ENCODE measurements around the gene BPIFB1.

GRCh38 chr20:33317424-33318095 is 34.5 kb downstream of the BPIFB1 start:
- no peak for TF ChIP-seq POLR2AphosphoS5 (IDR thresholded peaks at IDR 0.05; ENCODE audit: low read depth, low read length)
- TF ChIP-seq NANOG (IDR thresholded peaks at IDR 0.05; ENCODE audit: insufficient read depth, low read depth, low read length, poor library complexity, severe bottlenecking) = no peak
- TF ChIP-seq, protein P1, sequence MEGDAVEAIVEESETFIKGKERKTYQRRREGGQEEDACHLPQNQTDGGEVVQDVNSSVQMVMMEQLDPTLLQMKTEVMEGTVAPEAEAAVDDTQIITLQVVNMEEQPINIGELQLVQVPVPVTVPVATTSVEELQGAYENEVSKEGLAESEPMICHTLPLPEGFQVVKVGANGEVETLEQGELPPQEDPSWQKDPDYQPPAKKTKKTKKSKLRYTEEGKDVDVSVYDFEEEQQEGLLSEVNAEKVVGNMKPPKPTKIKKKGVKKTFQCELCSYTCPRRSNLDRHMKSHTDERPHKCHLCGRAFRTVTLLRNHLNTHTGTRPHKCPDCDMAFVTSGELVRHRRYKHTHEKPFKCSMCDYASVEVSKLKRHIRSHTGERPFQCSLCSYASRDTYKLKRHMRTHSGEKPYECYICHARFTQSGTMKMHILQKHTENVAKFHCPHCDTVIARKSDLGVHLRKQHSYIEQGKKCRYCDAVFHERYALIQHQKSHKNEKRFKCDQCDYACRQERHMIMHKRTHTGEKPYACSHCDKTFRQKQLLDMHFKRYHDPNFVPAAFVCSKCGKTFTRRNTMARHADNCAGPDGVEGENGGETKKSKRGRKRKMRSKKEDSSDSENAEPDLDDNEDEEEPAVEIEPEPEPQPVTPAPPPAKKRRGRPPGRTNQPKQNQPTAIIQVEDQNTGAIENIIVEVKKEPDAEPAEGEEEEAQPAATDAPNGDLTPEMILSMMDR (IDR thresholded peaks at IDR 0.05; ENCODE audit: control extremely low read depth in 1 of 3, insufficient read depth in 1 of 3, low read depth in 1 of 3, low read length in 3 of 3) = no peak
- TF ChIP-seq SIN3A (conservative IDR thresholded peaks at IDR 0.05 in 1 of 2, IDR thresholded peaks at IDR 0.05 in 1 of 2; ENCODE audit: low read depth in 1 of 2, low read length in 2 of 2) = no peak
- TF ChIP-seq EZH2 (IDR thresholded peaks at IDR 0.05; ENCODE audit: low read depth, low read length, severe bottlenecking) = no peak
- no peak for TF ChIP-seq CBX5 (IDR thresholded peaks at IDR 0.05; ENCODE audit: low read depth, low read length)
- TF ChIP-seq SUZ12 (IDR thresholded peaks at IDR 0.05; ENCODE audit: low read length) = no peak
- no peak for TF ChIP-seq MAX (IDR thresholded peaks at IDR 0.05)
- TF ChIP-seq EP300 (IDR thresholded peaks at IDR 0.05; ENCODE audit: borderline replicate concordance in 1 of 2, low read depth in 2 of 2, low read length in 2 of 2) = no peak
- TF ChIP-seq SRF (IDR thresholded peaks at IDR 0.05; ENCODE audit: low read depth, low read length) = no peak

All from H1 (cell line).